NCI-H345 treated with DMSO at 0.1 percent for 48 hours (cell line): ENCODE data around the gene FAM107A.

Experiments used
- DNase-seq: peaks from one replicate; lab custom pipeline; 2025; ENCODE audit not compliant: unreplicated experiment; lab: John Stamatoyannopoulos, UW

FAM107A gene

DNA sequence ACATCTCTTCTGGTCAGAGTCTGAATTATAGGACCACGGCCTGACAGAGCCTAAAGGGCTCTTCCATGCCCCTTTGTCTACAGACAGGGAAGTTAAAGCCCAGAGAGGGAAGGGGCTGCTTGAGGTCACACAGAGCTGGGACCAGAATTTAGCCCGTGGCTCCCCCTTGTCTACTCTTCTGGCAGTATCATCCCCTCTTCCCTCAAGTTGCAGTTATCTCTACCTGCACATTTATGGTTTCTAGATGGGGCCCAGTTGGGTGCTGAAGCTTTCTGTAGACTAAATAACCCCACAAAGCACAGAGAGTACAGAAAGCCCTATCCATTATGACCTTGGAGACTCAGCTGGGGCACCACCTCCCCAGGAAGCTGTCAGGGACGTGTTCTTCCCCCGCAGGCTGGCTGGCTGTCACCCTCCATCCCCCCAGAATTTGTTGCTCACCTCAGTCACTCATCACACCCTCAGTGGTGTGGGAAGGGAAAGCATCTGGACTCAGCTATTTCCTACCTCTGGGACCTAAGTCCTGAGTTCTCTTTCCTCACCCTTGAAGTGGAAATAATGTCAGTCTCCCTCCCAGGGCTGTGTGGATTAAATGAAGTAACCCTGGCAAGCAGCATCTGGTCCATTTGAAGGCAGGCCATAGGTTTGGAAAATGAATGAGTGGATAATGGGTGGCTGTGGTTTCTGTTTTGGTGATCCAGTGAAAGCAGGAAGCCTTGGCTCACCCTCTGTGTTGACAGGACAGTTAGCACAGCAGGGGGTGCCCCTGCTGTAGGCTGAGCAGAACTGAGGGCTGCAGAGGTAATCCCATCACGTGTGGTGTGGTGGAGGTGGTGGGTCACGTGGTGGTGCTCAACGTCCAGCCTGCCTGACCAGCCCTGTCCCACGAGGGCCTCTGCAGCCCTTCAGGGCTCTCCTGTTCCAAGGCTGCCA lies 56.5 kb downstream of the FAM107A start:
- no peak for DNase-seq

- no peak for DNase-seq
These were observed 57.4 kb downstream of the FAM107A start for GRCh38 chr3:58519668-58520402.

DNA sequence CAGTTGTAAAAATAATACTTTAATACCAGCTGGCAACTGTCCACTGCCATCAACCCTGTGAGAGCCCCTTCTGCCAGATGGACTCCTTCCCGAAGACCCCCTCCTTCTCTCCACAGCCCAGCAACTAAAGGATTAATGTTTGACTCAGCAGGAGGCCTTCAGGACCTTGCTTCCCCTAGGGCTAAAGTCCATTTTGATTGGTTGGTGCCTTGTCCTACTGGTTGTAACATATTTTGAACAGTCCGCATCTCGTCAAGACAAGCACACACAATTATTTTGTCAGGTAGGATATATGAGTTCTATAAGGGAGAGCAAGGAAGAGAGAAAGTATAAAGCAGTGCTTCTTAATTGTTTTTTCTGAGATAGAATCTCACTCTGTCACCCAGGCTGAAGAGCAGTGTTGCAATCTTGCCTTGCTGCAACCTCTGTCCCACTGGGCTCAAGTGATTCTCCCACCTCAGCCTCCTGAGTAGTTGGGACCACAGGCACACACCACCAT lies 58.9 kb downstream of the FAM107A start:
- no peak for DNase-seq

- no peak for DNase-seq
These were observed 62.8 kb downstream of the FAM107A start for GRCh38 chr3:58514405-58514804.
